ENCODE measurements around the gene CCDC184. TPM values are rescaled to one million over a fixed set of nuclear protein-coding genes. Genes with fewer than 3 reads are reported as not detected.

The CCDC184 gene
- 1 to 10 TPM in 1 of 4 donors, under 1 TPM in 2, not detected in 1; 0.13 to 2.5 (median 0.39) TPM for total RNA-seq

DNA sequence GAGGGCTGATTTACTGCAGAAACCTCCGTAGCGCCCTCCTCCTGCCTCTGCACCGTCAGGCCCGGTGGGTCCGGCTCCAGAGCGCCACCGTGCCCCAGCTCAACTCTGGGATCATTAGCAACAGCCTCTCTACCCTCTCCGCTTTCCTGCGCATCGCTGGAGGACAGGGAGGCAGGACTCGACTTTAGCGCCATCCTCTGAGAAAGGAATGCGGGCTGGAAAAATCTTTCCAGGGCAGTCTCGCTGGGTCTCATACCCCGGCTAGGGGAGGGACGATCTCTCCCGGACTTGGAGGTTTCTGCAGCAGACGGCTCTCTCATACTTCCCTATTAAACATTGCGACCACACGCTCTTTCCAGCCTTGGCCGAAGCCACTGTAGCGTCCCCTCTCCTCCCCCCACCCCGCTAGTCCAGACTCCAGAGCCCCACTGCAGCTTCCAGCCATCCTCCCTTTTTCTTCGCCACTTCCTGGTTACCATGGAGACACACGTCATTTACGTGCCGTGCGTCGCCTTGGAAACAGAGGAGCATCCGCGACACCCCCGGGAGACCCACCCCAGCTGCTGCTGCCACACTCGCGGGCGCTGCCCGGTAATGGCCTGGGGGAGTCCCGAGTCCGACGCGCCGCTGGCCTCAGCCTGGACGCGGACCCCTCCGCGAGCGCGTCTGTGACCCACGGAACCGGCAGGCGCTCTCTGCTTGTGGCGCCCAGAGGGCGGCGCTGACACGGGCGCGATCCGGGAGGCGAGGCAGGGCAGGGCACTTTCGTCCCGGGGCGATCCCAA lies at the start of gene CCDC184:
CCDC184 (plus strand) TSS at position 554 of the 785 bp plus-strand sequence. CDS start 479 bp downstream, outside the sequence.
- H3K9me3 ChIP-seq: no peaks in the 10 kb centered on the region
- H3K4me1 ChIP-seq: peaks cover 0 to 33% (median 4%) of the 10 kb centered on the region in 3 donors
- TF ChIP-seq POLR2A (IDR thresholded peaks at IDR 0.05): no peak
- TF ChIP-seq, protein P1, sequence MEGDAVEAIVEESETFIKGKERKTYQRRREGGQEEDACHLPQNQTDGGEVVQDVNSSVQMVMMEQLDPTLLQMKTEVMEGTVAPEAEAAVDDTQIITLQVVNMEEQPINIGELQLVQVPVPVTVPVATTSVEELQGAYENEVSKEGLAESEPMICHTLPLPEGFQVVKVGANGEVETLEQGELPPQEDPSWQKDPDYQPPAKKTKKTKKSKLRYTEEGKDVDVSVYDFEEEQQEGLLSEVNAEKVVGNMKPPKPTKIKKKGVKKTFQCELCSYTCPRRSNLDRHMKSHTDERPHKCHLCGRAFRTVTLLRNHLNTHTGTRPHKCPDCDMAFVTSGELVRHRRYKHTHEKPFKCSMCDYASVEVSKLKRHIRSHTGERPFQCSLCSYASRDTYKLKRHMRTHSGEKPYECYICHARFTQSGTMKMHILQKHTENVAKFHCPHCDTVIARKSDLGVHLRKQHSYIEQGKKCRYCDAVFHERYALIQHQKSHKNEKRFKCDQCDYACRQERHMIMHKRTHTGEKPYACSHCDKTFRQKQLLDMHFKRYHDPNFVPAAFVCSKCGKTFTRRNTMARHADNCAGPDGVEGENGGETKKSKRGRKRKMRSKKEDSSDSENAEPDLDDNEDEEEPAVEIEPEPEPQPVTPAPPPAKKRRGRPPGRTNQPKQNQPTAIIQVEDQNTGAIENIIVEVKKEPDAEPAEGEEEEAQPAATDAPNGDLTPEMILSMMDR (IDR thresholded peaks at IDR 0.05): peak in 3 of 4 experiments; percentile 20 to 35 (median 35)
- ATAC-seq: peak; percentile 76
- peak within 1 kb of the TSS; percentile 40 to 66 for H3K4me3 ChIP-seq
- no peaks in the 10 kb centered on the region for H3K36me3 ChIP-seq
- H3K27me3 ChIP-seq: peaks cover 79% of the 10 kb centered on the region
- WGBS, 2 donors (ENCODE audit: low coverage in 1 of 2): 0% methylated on average over 7 to 17 of the region's 61 CpGs
- peak within 1 kb of the TSS in 3 of 4 donors; percentile 2 to 45 (median 37) for H3K27ac ChIP-seq

DNA sequence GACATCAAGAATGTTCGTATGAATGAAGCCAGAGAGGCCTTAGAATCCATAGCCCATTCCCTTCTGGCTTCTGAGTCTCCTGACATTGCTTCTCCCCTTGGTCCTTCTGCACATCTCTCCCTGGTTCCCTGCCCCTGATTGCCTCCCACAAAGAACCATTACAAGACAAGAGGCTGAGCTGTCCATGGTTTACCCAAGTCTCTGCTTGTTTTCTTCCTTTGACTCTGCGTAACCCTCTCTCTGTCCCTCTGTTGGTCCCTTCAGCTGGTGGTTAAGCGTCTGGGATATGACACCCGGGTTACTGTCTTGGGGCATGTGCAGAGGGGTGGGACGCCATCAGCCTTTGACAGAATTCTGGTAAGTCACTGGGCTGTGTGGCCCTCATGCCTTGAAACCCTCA lies 48.4 kb upstream of the CCDC184 start:
- Histone ChIP-seq H3K27me3 (no peaks in the 10 kb centered on the region), H3K9me3 (no peaks in the 10 kb centered on the region), H3K4me3 (no peak overlapping the region), H3K27ac (no peak overlapping the region), H3K36me3 (peaks cover 0 to 100% of the 10 kb centered on the region in 2 donors), H3K4me1 (no peaks in the 10 kb centered on the region)
- TF ChIP-seq EP300 (IDR thresholded peaks at IDR 0.05) (no peak), POLR2A (IDR thresholded peaks at IDR 0.05) (no peak), POLR2AphosphoS5 (IDR thresholded peaks at IDR 0.05) (no peak)
- TF ChIP-seq, protein P1 (IDR thresholded peaks at IDR 0.05): no peak
- ATAC-seq: no peak
- 80 to 95% methylated on average over 1 to 4 of the region's 5 CpGs for WGBS, 2 donors (ENCODE audit: low coverage in 1 of 2)

DNA sequence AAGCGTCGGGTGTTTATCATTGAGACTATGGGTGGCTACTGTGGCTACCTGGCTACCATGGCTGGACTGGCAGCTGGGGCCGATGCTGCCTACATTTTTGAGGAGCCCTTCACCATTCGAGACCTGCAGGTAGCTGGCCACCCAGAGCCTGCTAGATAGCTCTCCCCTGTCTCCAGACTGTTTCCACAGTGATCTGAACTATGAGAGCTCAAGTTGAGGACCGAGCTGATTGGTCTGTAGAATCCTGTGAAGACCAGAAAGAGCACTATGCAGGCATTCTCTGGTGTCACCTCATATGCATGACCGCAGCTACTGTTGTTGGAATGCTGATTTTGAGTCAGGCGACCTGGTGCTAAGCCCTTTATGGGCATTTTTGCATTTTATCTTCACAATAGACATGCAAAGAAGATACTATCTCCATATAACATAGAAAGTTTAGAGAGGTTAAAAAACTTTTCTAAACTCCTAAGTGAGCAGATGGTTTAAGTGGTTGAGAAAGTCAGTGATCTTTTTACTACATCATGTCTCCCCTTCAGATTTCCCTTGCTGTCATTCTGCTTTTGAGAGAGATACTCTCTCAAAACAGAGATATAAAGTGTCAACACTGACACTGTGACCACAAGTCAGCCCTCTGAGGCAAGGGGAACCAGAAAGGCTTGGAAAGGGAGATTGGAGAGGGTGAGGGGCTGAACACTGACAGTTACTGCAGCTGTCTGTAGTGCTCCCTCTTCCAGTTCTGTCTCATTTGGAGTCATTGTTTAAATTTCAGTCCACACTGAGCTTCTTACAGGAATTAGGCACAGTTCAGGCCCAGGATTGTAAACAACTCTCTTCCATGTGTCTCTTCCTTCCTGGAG lies 40.4 kb upstream of the CCDC184 start:
- Histone ChIP-seq H3K36me3 (peaks cover 0 to 100% of the 10 kb centered on the region in 2 donors), H3K9me3 (no peaks in the 10 kb centered on the region), H3K4me3 (no peak overlapping the region), H3K4me1 (no peaks in the 10 kb centered on the region), H3K27ac (no peak overlapping the region), H3K27me3 (no peaks in the 10 kb centered on the region)
- TF ChIP-seq, protein P1 (IDR thresholded peaks at IDR 0.05): no peak
- TF ChIP-seq POLR2A (IDR thresholded peaks at IDR 0.05) (no peak), EP300 (IDR thresholded peaks at IDR 0.05) (no peak), POLR2AphosphoS5 (IDR thresholded peaks at IDR 0.05) (no peak)
- no peak for ATAC-seq
- WGBS, 2 donors (ENCODE audit: low coverage in 1 of 2): 64 to 93% methylated on average over 3 of the region's 7 CpGs

DNA sequence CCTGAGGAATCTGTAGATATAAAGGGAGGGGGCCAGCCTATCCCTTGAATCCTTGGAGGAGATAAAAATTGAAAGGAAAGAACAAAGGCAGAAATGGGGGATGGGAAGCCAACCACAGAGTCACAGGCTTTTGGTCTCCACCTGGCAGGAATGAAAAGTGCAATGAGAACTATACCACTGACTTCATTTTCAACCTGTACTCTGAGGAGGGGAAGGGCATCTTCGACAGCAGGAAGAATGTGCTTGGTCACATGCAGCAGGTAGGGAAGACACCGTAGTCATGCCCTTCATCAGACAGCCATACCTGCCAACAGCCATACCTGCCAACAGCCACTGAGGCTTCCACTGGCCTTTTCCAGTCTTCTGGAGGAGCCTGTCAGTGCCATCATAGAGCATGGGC lies 39.5 kb upstream of the CCDC184 start:
- Histone ChIP-seq H3K36me3 (peaks cover 0 to 100% of the 10 kb centered on the region in 2 donors), H3K9me3 (no peaks in the 10 kb centered on the region), H3K27me3 (no peaks in the 10 kb centered on the region), H3K27ac (no peak overlapping the region), H3K4me3 (no peak overlapping the region), H3K4me1 (no peaks in the 10 kb centered on the region)
- no peak for ATAC-seq
- TF ChIP-seq POLR2A (IDR thresholded peaks at IDR 0.05) (no peak), EP300 (IDR thresholded peaks at IDR 0.05) (no peak), POLR2AphosphoS5 (IDR thresholded peaks at IDR 0.05) (no peak)
- TF ChIP-seq, protein P1 (IDR thresholded peaks at IDR 0.05): no peak
- 93 to 100% methylated on average over 1 to 2 of the region's 2 CpGs for WGBS, 2 donors (ENCODE audit: low coverage in 1 of 2)
